Eye (tissue), 1 donor: ENCODE data around the gene CADPS2.
"Not testable (repeated sequence)": the region's sequence is repeated elsewhere in the genome, so short reads cannot be mapped to it uniquely, and the experiment has no call there.

ENCODE experiments used
- DNase-seq: peaks from one replicate; pipeline ENCODE4 v3.0.0-alpha.2; 2015

Gene CADPS2

DNA sequence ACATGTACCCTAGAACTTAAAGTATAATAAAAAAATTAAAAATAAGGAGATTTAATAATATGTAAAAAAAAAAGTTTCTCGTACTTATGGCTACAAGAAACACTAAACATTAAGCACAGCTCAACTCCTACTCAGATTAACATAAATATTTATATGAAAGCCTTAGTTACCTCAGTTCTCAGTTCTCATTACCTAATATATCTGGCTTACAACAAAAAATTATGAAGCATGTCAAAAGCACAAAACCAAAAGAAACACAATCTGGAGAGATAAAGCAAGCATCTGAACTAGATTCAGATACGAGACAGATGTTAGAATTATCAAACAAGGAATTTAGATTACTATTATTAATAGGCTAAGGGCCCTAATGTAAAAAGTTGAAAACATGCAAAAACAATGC lies 227.4 kb downstream of the CADPS2 start:
- no peak for DNase-seq

DNA sequence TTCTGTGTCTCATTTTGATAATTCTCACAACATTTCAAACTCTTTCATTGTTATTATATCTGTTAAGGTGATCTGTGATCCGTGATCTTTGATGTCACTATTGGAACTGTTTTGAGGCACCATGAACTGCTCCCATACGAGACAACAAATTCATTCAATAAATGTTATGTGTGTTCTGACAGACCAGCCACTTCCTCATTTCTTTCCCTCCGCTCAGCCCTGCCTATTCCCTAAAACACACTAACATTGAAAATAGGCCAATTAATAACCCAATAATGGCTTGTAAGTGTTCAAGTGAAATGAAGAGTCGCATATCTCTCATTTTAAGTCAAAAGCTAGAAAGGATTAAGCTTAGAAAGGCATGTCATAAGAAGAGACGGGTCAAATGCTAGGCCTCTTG lies 232.6 kb downstream of the CADPS2 start:
- no peak for DNase-seq

- no peak for DNase-seq
These were observed 233.4 kb downstream of the CADPS2 start for GRCh38 chr7:122652876-122653275.

DNA sequence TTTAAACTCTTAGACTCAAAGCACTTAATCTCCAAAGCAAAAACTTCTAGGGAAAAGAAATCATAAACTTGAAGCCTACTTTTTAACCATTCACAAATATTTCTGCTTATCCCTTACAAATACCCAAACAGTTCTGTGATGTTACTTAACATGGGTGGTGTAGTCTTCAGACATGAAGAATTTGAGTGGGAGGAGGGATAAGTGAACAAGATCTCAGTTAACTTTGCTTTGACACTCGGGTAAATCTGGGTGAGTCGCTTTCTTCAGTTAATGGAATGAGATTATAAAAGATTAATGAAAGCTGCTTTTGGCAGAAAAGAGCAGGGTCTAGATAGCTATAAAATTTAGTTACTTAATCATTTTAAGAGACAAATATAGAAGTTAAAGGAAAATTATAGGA lies 234.8 kb downstream of the CADPS2 start:
- DNase-seq: no peak

- peak; percentile 7 for DNase-seq
These were observed 243.0 kb downstream of the CADPS2 start for GRCh38 chr7:122643250-122643649.

GRCh38 chr7:122638459-122638858 lies 247.8 kb downstream of the CADPS2 start:
- DNase-seq: no peak

GRCh38 chr7:122637784-122638183 lies 248.5 kb downstream of the CADPS2 start:
- DNase-seq: no peak

GRCh38 chr7:122635481-122635880 lies 250.8 kb downstream of the CADPS2 start:
- DNase-seq: not testable (repeated sequence)

DNA sequence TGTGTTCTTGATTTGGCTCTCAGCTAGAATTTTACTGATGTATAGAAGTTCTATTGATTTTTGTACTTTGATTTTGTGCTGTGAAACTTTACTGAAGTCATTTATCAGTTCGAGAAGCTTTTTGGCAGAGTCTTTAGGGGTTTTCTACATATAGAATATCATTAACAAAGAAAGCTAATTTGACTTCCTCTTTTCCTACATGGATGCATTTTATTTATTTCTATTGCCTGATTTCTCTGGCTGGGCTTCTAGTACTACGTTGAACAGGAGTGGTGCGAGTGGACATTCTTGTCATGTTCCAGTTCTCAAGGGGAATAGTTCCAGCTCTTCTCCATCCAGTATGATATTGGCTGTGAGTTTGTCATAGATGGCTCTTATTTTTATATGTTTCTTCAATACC lies 252.8 kb downstream of the CADPS2 start:
- no peak for DNase-seq

- DNase-seq: no peak
These were observed 254.0 kb downstream of the CADPS2 start for GRCh38 chr7:122632238-122632637.

DNA sequence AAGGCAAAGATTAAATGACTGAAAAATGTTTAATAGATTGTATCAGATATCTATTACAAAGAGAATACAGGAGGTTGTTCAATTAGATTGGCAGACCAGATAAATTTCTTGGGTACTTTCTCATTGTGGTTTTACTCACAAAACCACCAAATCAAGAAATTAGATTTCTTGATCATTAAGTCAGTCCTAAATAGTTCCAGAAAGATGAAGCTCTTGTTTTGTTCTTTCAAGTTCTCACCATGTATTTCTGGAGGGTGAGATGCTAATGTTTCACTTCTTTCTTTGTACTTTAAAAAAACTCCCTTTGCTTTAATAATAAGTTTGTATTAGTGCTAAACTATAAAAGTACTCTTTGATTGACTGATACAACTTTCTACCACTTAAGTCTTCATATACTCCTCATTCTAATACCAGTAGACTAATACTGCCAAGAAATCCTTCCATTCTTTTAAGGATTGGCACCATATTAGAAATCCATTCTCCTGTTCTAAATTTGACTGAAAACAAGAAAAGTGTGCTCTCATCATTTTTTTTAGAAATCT lies 256.8 kb downstream of the CADPS2 start:
- DNase-seq: no peak

DNA sequence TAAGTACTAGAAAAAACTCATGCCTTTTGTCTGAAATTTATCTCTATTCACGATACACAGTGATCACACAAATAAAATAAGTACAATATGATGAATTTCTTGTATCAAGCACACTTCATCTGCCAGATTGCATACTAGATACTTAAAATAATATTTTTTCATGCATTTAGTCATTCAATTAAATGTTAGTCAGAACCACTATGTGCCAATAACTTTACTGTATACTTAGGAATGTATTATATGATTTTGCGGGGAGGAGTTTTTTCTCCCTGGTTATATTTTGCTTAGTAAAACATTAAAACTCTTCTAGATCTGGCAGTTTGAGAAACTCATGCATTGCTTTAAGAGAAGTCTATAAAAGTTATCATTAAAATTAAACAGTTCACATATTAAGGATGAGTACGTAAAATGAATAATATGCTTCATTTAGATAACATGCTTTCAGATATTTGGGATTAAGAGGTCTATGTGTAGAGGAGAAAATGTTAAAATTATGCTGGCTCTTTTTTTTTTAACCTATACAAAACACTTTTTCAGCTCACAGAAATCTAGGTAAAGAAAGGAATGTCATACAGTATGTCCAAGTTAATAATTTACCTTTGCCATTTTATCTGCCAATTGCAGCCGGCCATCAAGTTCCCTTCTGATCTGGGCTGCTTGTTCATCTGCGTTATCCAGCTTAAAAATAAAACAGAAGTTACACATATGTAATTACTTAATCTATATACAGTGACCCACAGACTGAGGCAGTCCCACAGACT lies 257.4 kb downstream of the CADPS2 start:
- DNase-seq: no peak

DNA sequence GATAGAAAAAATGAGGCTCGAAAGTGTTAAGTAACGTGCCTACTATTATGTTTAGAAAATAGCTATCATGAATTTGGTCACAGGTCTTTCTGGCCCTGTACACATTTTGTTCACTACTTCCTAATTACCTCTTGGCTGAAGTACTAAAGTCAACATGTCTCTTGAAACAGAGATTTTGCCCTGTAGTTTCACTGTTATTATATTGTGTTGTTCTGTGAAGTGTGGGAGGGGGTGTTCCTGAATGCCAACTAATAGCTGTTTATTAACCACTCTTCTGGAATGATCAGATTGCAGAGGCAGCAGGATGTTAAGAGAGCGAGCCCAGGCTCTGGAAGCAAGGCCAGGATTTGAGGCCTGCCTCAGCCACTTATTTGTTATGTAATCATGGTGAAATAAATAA lies 259.5 kb downstream of the CADPS2 start:
- DNase-seq: no peak

- DNase-seq: peak; percentile 28
These were observed 263.6 kb downstream of the CADPS2 start for GRCh38 chr7:122622682-122623081.

DNA sequence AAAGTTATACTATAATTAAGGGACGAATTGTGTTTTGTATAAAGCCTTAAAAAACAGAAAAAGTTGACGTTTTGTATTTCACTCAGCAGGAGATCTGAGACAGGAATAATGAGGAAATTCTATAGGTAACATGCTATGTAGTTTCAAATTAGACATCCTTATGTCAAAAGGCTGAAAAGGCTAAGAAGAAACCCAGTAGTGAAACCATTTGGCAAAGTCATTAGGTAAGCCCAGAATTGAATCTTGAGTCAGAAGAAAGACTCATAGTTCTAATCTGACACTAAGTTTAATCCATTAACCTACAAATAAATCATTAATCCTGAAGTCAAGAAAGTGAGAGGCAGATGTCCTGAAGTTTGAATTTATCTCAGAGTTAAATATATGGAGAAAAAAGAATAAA lies 266.6 kb downstream of the CADPS2 start:
- DNase-seq: no peak

DNA sequence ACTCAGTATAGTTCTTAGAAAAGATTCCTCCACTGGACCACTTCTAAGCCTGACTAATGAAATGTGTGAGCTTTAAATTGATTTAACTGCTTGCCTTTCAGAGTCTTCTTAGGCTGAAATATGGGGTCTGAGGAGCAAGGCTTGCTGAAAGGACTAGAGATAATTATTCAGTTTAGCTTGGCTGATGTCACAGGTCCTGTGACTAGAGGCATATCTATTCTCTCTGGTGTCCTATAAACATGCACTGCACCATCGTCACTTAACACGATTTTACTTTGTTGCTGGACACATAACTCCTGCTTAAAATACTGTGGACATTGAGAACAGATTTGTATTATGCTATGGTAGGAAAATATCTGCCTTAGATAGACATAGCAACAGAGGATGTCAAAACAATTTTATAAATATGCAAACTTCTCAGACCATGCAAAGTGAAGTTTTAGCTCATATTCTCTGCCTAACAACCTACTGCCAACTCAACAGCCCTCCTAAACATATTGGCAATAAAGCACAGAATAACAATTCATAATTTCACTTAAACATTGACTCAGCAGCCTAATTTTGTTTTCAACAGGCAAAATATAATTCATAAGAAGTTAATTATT lies 267.6 kb downstream of the CADPS2 start:
- no peak for DNase-seq

DNA sequence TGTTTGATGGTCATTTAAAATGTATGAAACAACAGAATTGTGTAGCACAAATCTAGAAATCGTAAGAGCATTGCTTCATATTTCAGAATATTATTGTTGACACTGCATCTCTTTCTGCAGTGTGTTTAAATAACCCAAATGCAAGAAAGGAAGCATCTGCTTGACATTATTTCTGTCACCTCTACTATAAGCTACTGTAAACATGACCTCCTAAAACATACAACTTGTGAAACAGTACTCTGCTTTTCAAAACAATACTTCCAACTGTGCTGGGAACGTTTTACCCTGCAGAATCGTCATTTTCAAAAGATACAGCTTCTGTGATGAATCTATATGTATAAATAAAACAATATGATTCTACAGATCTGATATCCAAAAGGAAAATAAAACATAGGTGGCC lies 269.3 kb downstream of the CADPS2 start:
- DNase-seq: no peak

DNA sequence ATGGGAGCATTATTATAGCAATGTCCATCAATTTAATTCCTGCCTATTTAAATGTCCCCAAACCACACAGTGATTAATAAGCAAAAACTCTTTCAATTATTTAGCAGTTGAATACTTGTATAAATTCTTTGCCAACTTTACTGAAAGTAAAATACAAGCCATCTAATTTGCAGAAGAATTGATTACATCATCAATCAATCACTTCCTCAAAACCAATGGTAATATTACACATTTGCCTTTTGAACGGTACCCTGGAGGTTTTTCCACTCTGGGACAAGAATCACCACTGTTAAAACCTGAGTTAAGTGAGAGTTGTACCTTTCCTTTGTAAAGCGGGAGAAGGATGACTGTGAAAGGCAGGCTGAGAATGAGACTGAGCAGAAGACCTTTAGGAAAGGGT lies 280.3 kb downstream of the CADPS2 start:
- no peak for DNase-seq

DNA sequence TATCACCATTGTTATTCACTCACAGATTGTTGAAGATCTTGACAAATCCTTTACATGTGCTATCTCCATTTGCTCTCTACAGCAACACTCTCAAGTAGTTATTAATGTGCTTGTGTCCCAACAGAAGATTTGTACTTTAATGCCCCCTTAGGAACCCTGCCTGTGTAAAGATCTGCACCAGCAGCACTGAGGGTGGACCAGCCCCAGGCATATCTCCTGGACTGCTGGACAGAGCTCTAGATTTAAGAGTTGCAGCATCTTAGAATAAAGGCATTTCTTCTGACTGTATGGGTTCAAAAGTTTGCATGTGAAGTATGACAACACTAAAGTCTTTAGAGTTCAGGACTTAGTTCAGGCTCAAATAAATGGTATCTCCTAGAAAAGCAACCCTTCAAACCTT lies 282.0 kb downstream of the CADPS2 start:
- no peak for DNase-seq

GRCh38 chr7:122602800-122603199 lies 283.5 kb downstream of the CADPS2 start:
- DNase-seq: no peak

DNA sequence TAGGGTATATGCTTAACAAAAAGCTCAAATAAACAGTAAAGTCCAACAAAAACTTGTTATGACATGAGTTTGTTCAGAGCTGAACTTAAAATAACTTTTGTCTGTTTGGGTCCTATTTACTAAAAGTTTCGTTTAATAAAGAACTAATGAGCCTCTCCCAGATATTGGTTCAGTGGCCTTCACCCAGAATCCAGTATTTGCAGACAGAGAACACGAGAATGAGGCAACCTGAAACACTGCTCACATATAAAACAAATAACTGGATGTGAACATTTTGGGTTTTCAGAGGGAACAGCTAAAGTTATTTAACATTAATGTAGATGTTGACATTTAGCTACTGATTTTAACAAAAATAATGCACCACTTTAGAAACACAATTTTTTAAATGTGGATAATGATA lies 285.6 kb downstream of the CADPS2 start:
- DNase-seq: no peak

GRCh38 chr7:122600042-122600441 lies 286.2 kb downstream of the CADPS2 start:
- DNase-seq: no peak

DNA sequence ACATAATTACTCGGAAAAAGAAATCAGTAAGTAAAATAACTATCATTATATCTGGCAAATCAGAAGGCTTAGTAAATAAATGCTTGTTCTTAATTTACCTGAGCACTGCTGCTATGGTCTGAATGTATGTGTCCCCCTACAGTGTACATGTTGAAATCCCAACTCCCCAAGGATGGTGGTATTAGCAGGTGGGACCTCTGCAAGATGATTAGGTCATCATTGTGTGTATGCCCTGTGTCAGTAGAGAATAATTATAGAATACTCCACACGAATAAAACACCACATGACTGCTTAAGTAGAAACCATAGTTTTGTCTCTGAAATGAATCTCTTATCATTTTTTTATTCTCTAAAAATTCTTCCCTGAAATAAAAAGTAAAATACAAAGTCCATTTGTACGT lies 289.0 kb downstream of the CADPS2 start:
- DNase-seq: no peak

DNA sequence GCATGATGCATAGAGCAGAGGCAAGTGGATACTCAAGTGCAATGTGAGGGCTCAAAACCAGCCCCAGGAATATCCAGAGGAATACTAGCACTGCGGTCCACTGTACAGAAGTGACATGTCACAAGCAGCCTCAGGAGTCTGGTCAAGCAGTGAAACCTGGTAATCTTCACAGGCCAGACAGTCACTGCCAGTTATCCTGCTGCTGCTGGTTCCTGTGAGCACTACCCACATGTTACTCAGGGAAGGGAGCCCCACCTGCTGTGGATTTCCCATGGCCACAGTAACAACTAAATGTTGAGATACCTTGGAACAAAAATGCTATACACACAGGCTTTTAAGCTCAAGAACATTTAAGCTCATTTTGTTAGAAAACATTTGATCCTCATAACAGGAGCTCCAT lies 290.4 kb downstream of the CADPS2 start:
- no peak for DNase-seq

- no peak for DNase-seq
These were observed 297.6 kb downstream of the CADPS2 start for GRCh38 chr7:122588621-122589020.
